ENCODE results near the gene FOXN3.

- TF ChIP-seq POLR2A (IDR thresholded peaks at IDR 0.05) = no peak
- no peak for TF ChIP-seq CTCF (IDR thresholded peaks at IDR 0.05 in 4 of 5, conservative IDR thresholded peaks at IDR 0.05 in 1 of 5)
Observed at GRCh38 chr14:89379006-89379405, 38.0 kb downstream of the FOXN3 start.

All from gastrocnemius medialis (tissue), 4 donors.